Measurements from ENCODE around the gene RAB35. TPM values are rescaled to one million over a fixed set of nuclear protein-coding genes. Genes with fewer than 3 reads are reported as not detected.

The RAB35 gene
- total RNA-seq (10 to 100 TPM; 14.1 to 48.5 (median 39.3) TPM), polyA plus RNA-seq (10 to 100 TPM; 33.0 to 40.0 TPM)
- long read RNA-seq, donor 1, transcript RAB35-201 (6 exons, 2,945 nt) = major isoform, 34 of 43 reads
- long read RNA-seq, donor 1, partial matches to known transcripts = 0 of 43 reads
- long read RNA-seq, donor 1, other reads (novel, unspliced or antisense) = 6 of 43 reads
- long read RNA-seq, donor 2, transcript RAB35-201 (6 exons, 2,945 nt) = major isoform, 11 of 17 reads
- long read RNA-seq, donor 2, partial matches to known transcripts = 6 of 17 reads
- long read RNA-seq, donor 2, other reads (novel, unspliced or antisense) = 0 of 17 reads
- long read RNA-seq, donor 3, transcript RAB35-201 (6 exons, 2,945 nt) = major isoform, 10 of 22 reads
- long read RNA-seq, donor 3, partial matches to known transcripts = 1 of 22 reads
- long read RNA-seq, donor 3, other reads (novel, unspliced or antisense) = 8 of 22 reads

GRCh38 chr12:120116441-120116791, at the start of gene RAB35:
TSS of gene RAB35 (minus strand) at chr12:120116753. CDS start at chr12:120116650, 103 bp downstream.
- WGBS, 3 donors = 0 to 1% (median 1%) methylated on average over 22 to 50 of the region's 50 CpGs
- Histone ChIP-seq H3K4me3 (peak within 1 kb of the TSS; percentile 68), H3K9me3 (no peaks in the 10 kb centered on the region), H3K4me1 (ENCODE audit: insufficient read depth) (peaks cover 16% of the 10 kb centered on the region), H3K36me3 (no peaks in the 10 kb centered on the region), H3K27ac (peak within 1 kb of the TSS; percentile 86 to 92), H3K27me3 (no peaks in the 10 kb centered on the region)
- DNase-seq = no peak
- intact Hi-C loops (cut with DNase I) = no loop called here
- no peak for TF ChIP-seq CTCF (IDR thresholded peaks at IDR 0.05)
- TF ChIP-seq EP300 (IDR thresholded peaks at IDR 0.05) = no peak
- TF ChIP-seq POLR2A (IDR thresholded peaks at IDR 0.05) = no peak

- DNase-seq = no peak
- TF ChIP-seq EP300 (IDR thresholded peaks at IDR 0.05) (no peak), CTCF (IDR thresholded peaks at IDR 0.05) (no peak), POLR2A (IDR thresholded peaks at IDR 0.05) (no peak)
- WGBS, 3 donors = 85 to 87% (median 87%) methylated on average over 11 of the region's 11 CpGs
- Histone ChIP-seq H3K4me1 (ENCODE audit: insufficient read depth) (no peaks in the 10 kb centered on the region), H3K9me3 (no peaks in the 10 kb centered on the region), H3K27me3 (no peaks in the 10 kb centered on the region), H3K4me3 (no peak overlapping the region), H3K36me3 (no peaks in the 10 kb centered on the region), H3K27ac (no peak overlapping the region)
- intact Hi-C loops (cut with DNase I) = no loop called here
Observed at GRCh38 chr12:120164293-120164692, 47.7 kb upstream of the RAB35 start.

GRCh38 chr12:120162763-120163162, 46.2 kb upstream of the RAB35 start:
- no peak for DNase-seq
- TF ChIP-seq CTCF (IDR thresholded peaks at IDR 0.05) (no peak), EP300 (IDR thresholded peaks at IDR 0.05) (no peak), POLR2A (IDR thresholded peaks at IDR 0.05) (no peak)
- Histone ChIP-seq H3K9me3 (no peaks in the 10 kb centered on the region), H3K27me3 (no peaks in the 10 kb centered on the region), H3K36me3 (no peaks in the 10 kb centered on the region), H3K4me3 (no peak overlapping the region), H3K4me1 (ENCODE audit: insufficient read depth) (no peaks in the 10 kb centered on the region), H3K27ac (no peak overlapping the region)
- intact Hi-C loops (cut with DNase I) = no loop called here
- 84 to 87% (median 85%) methylated on average over 8 of the region's 8 CpGs for WGBS, 3 donors

- no peak for TF ChIP-seq EP300 (IDR thresholded peaks at IDR 0.05)
- no peak for TF ChIP-seq POLR2A (IDR thresholded peaks at IDR 0.05)
- TF ChIP-seq CTCF (IDR thresholded peaks at IDR 0.05) = no peak
- Histone ChIP-seq H3K4me1 (ENCODE audit: insufficient read depth) (no peaks in the 10 kb centered on the region), H3K36me3 (no peaks in the 10 kb centered on the region), H3K4me3 (no peak overlapping the region), H3K27me3 (no peaks in the 10 kb centered on the region), H3K27ac (no peak overlapping the region), H3K9me3 (no peaks in the 10 kb centered on the region)
- DNase-seq = no peak
- intact Hi-C loops (cut with DNase I) = no loop called here
- WGBS, 3 donors = 90 to 93% (median 92%) methylated on average over 11 of the region's 11 CpGs
Observed at GRCh38 chr12:120161852-120162251, 45.3 kb upstream of the RAB35 start.

Measured in ovary (tissue), 10 donors.